ENCODE results near the gene TNPO2. TPM values are rescaled to one million over a fixed set of nuclear protein-coding genes. Genes with fewer than 3 reads are reported as not detected.
A peak's percentile ranks its signal among the peaks of the same experiment; 100 is the strongest.

The TNPO2 gene
- total RNA-seq, 1 experiment from 2014 or later, result 105 TPM

DNA sequence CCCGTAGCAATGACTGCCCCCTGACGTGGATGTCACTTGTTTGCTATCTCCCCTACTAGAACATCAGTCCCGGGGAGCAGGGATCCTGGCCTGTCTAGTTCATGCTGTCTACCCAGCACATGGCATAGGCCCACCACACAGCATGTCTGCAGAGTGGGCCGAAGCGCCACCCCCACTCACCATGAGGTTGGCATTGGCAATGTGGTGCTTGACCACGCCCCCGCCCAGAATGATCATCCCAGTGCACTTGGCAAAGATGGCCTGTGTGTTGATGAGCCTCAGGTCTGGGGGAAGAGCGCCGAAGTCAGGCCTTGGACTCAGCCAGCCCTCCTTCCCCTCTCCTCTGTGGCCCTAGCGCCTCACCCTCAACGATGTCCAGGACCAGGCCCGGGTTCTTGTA, 46.8 kb downstream of the TNPO2 start (continued):
- TF ChIP-seq, protein P1, sequence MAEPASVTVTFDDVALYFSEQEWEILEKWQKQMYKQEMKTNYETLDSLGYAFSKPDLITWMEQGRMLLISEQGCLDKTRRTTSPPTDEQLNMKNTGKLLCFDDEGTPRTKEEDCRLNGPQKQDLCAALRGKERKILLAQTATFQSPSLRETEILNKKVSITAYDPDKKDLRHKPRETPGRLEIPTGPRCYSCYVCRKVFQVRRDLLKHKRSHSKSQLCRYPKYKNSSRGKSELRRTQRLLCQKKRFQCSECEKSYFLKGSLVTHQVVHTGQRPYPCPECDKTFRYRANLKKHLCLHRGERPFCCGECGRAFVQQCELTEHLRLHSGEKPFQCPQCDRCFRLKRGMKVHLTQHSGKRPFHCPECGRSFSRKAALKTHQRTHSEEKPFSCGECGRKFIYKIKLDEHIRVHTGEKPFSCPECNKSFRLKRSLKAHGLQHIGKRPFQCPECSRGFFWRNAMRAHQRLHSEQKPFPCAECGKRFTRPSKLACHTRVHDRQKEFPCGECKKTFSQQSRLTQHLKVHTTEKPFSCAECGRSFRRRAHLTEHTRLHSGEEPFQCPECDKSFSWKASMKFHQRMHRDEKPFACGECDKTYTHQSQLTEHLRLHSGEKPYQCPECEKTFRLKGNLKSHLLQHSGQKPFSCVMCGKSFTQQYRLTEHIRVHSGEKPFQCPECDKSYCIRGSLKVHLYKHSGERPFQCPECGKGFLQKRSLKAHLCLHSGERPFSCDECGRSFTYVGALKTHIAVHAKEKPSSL (CRISPR knock-in tag; conservative IDR thresholded peaks at IDR 0.05), result no peak
- TF ChIP-seq NR2C2 (CRISPR knock-in tag; IDR thresholded peaks at IDR 0.05) (no peak), ZNF317 (CRISPR knock-in tag; IDR thresholded peaks at IDR 0.05; ENCODE audit: borderline replicate concordance, low read depth) (no peak)
- TF ChIP-seq, protein P2, sequence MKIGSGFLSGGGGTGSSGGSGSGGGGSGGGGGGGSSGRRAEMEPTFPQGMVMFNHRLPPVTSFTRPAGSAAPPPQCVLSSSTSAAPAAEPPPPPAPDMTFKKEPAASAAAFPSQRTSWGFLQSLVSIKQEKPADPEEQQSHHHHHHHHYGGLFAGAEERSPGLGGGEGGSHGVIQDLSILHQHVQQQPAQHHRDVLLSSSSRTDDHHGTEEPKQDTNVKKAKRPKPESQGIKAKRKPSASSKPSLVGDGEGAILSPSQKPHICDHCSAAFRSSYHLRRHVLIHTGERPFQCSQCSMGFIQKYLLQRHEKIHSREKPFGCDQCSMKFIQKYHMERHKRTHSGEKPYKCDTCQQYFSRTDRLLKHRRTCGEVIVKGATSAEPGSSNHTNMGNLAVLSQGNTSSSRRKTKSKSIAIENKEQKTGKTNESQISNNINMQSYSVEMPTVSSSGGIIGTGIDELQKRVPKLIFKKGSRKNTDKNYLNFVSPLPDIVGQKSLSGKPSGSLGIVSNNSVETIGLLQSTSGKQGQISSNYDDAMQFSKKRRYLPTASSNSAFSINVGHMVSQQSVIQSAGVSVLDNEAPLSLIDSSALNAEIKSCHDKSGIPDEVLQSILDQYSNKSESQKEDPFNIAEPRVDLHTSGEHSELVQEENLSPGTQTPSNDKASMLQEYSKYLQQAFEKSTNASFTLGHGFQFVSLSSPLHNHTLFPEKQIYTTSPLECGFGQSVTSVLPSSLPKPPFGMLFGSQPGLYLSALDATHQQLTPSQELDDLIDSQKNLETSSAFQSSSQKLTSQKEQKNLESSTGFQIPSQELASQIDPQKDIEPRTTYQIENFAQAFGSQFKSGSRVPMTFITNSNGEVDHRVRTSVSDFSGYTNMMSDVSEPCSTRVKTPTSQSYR (CRISPR knock-in tag; IDR thresholded peaks at IDR 0.05), result no peak

DNA sequence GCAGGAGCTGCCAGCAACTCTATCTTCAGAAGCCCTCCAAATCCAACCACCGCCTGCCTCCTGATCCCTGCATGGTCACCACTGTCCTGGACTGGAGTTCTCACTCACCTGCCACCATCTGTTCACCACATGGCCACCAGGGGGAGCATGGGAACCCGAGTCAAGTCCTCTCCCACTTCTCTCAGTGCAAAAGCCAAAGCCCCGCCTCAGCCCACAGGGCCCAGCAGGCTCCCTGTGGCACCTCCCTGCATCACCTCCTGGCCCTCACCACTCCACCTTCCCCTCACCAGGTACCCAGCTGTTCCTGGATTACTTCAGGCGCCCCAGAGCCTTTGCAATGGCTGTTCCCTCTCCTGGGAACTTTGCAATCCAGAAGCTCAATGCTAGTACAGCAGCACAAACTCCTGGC, 47.3 kb downstream of the TNPO2 start:
- Mint-ChIP-seq H3K27ac (no peak overlapping the region), H3K4me3 (no peak overlapping the region), H3K9me3 (no peaks in the 10 kb centered on the region), H3K36me3 (peaks cover 62% of the 10 kb centered on the region), H3K4me1 (peaks cover 7% of the 10 kb centered on the region; the same call in 1 of the 2 replicates), H3K27me3 (ENCODE audit: low read depth) (no peaks in the 10 kb centered on the region)
- ATAC-seq (peak; percentile 52), DNase-seq (ENCODE audit: low spot score) (peak; percentile 97)
- POLR2A ChIA-PET, result interaction anchor here (0.8 kb wide), 1 partner anchor 19 kb away, joined by 3 read pairs; no protein-coding TSS in a partner anchor
- TF ChIP-seq, protein P3, sequence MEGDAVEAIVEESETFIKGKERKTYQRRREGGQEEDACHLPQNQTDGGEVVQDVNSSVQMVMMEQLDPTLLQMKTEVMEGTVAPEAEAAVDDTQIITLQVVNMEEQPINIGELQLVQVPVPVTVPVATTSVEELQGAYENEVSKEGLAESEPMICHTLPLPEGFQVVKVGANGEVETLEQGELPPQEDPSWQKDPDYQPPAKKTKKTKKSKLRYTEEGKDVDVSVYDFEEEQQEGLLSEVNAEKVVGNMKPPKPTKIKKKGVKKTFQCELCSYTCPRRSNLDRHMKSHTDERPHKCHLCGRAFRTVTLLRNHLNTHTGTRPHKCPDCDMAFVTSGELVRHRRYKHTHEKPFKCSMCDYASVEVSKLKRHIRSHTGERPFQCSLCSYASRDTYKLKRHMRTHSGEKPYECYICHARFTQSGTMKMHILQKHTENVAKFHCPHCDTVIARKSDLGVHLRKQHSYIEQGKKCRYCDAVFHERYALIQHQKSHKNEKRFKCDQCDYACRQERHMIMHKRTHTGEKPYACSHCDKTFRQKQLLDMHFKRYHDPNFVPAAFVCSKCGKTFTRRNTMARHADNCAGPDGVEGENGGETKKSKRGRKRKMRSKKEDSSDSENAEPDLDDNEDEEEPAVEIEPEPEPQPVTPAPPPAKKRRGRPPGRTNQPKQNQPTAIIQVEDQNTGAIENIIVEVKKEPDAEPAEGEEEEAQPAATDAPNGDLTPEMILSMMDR (IDR thresholded peaks at IDR 0.05), result peak; percentile 83
- TF ChIP-seq, protein P4, sequence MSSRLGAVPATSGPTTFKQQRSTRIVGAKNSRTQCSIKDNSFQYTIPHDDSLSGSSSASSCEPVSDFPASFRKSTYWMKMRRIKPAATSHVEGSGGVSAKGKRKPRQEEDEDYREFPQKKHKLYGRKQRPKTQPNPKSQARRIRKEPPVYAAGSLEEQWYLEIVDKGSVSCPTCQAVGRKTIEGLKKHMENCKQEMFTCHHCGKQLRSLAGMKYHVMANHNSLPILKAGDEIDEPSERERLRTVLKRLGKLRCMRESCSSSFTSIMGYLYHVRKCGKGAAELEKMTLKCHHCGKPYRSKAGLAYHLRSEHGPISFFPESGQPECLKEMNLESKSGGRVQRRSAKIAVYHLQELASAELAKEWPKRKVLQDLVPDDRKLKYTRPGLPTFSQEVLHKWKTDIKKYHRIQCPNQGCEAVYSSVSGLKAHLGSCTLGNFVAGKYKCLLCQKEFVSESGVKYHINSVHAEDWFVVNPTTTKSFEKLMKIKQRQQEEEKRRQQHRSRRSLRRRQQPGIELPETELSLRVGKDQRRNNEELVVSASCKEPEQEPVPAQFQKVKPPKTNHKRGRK (CRISPR knock-in tag; IDR thresholded peaks at IDR 0.05; ENCODE audit: borderline replicate concordance), result no peak
- no peak for TF ChIP-seq TCF7 (CRISPR knock-in tag; IDR thresholded peaks at IDR 0.05; ENCODE audit: low read depth)
- CTCF ChIA-PET, result interaction anchor here (0.6 to 2.4 kb wide), 14 partner anchors 10 to 172 kb away, joined by 3 to 12 read pairs (median 4); partner anchors contain the start of genes GET3, MAN2B1, THSD8 and WDR83

DNA sequence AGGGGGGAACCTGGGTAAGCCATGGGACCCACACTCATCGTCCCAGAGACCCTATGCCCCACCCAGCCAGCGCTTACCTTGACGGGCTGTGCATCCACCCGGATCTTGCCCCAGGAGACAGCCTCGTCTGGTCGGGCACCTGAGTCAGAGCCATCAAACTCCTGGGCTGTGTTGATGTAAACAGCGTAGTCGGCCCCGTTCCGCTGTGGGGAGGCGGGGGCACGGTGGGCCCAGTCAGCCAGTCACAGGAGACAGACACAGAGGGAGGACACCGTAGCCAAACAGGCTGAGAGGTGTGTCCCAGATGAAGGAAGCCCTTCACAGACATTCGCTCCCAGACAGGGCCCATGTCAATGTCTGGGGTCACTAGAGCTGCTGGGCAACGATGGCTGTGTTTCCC, 47.8 kb downstream of the TNPO2 start:
- Mint-ChIP-seq H3K27ac (no peak overlapping the region), H3K4me1 (peaks cover 4% of the 10 kb centered on the region; the same call in 1 of the 2 replicates), H3K36me3 (peaks cover 58% of the 10 kb centered on the region), H3K27me3 (ENCODE audit: low read depth) (no peaks in the 10 kb centered on the region), H3K9me3 (no peaks in the 10 kb centered on the region), H3K4me3 (no peak overlapping the region)
- TF ChIP-seq, protein P4 (CRISPR knock-in tag; IDR thresholded peaks at IDR 0.05; ENCODE audit: borderline replicate concordance), result no peak
- TF ChIP-seq, protein P5, sequence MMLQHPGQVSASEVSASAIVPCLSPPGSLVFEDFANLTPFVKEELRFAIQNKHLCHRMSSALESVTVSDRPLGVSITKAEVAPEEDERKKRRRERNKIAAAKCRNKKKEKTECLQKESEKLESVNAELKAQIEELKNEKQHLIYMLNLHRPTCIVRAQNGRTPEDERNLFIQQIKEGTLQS (CRISPR knock-in tag; conservative IDR thresholded peaks at IDR 0.05), result 0 out of 2 replicates have a peak, but pooled peaks have one; percentile 19
- no peak for TF ChIP-seq NR2C2 (CRISPR knock-in tag; IDR thresholded peaks at IDR 0.05)
- TF ChIP-seq, protein P6, sequence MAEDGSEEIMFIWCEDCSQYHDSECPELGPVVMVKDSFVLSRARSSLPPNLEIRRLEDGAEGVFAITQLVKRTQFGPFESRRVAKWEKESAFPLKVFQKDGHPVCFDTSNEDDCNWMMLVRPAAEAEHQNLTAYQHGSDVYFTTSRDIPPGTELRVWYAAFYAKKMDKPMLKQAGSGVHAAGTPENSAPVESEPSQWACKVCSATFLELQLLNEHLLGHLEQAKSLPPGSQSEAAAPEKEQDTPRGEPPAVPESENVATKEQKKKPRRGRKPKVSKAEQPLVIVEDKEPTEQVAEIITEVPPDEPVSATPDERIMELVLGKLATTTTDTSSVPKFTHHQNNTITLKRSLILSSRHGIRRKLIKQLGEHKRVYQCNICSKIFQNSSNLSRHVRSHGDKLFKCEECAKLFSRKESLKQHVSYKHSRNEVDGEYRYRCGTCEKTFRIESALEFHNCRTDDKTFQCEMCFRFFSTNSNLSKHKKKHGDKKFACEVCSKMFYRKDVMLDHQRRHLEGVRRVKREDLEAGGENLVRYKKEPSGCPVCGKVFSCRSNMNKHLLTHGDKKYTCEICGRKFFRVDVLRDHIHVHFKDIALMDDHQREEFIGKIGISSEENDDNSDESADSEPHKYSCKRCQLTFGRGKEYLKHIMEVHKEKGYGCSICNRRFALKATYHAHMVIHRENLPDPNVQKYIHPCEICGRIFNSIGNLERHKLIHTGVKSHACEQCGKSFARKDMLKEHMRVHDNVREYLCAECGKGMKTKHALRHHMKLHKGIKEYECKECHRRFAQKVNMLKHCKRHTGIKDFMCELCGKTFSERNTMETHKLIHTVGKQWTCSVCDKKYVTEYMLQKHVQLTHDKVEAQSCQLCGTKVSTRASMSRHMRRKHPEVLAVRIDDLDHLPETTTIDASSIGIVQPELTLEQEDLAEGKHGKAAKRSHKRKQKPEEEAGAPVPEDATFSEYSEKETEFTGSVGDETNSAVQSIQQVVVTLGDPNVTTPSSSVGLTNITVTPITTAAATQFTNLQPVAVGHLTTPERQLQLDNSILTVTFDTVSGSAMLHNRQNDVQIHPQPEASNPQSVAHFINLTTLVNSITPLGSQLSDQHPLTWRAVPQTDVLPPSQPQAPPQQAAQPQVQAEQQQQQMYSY (CRISPR knock-in tag; IDR thresholded peaks at IDR 0.05), result no peak
- no peak for DNase-seq (ENCODE audit: low spot score)
- ATAC-seq, result no peak
- CTCF ChIA-PET, result interaction anchor here (0.6 to 2.4 kb wide), 9 partner anchors 10 to 126 kb away, joined by 3 to 12 read pairs (median 6); partner anchors contain the start of genes MAN2B1, THSD8, WDR83 and ZNF490
- POLR2A ChIA-PET, result interaction anchor here (0.8 kb wide), 1 partner anchor 18 kb away, joined by 3 read pairs; no protein-coding TSS in a partner anchor

All from WTC11 (cell line).